Gastroesophageal sphincter (tissue), 4 donors: Measurements from ENCODE around the gene GPR142. TPM values are rescaled to one million over a fixed set of nuclear protein-coding genes. Genes with fewer than 3 reads are reported as not detected.

ENCODE experiments used
- ATAC-seq: fragments of 150-250 bp; one replicate; pipeline ENCODE4 v1.9.1; 2016; ENCODE audit warnings: mild to moderate bottlenecking, moderate library complexity
- H3K27ac ChIP-seq, 4 donors: fragments of 200-600 bp; sonication (generic) in 3 of 4; 1 replicate in 3 of 4; 2 replicates in 1 of 4; pipeline ENCODE4 v1.5.1; 2016 to 2019
- H3K27me3 ChIP-seq: fragments of 200-600 bp; sonication (generic); one replicate; pipeline ENCODE4 v1.5.1; 2019
- H3K36me3 ChIP-seq, 2 donors: fragments of 200-600 bp; sonication (generic); one replicate each; pipeline ENCODE4 v1.5.1; 2019; ENCODE audit warnings: control low read depth in 1 of 2
- H3K4me1 ChIP-seq, 3 donors: fragments of 200-600 bp; sonication (generic); 1 replicate in 2 of 3; 2 replicates in 1 of 3; pipeline ENCODE4 v1.5.1; 2016 to 2019; ENCODE audit warnings: control low read depth in 2 of 3
- H3K4me3 ChIP-seq, 2 donors: fragments of 200-600 bp; sonication (generic); one replicate each; pipeline ENCODE4 v1.5.1; 2019; ENCODE audit warnings: mild to moderate bottlenecking in 1 of 2, moderate library complexity in 1 of 2
- H3K9me3 ChIP-seq, 3 donors: fragments of 200-600 bp; sonication (generic); one replicate each; pipeline ENCODE4 v1.5.1; 2017 to 2019; ENCODE audit warnings: control low read depth in 2 of 3
- CTCF ChIP-seq, 4 experiments: fragments of 200-600 bp in 2 of 4; fragments of 450-650 bp in 2 of 4; sonication (generic) in 1 of 4; IDR thresholded peaks; one replicate each; pipeline ENCODE4 v1.5.1; 2017 to 2019; ENCODE audit warnings: antibody characterized with exemption in 4 of 4, mild to moderate bottlenecking in 2 of 4, moderate library complexity in 2 of 4
- EP300 ChIP-seq: sonication (generic); formaldehyde crosslinking; IDR thresholded peaks from one replicate; pipeline ENCODE4 v1.6.1; 2017; ENCODE audit warnings: antibody characterized with exemption, mild to moderate bottlenecking
- POLR2A ChIP-seq, 2 donors: fragments of 450-650 bp; IDR thresholded peaks; one replicate each; pipeline ENCODE4 v1.6.1; 2017; ENCODE audit warnings: antibody characterized with exemption in 2 of 2, mild to moderate bottlenecking in 2 of 2, moderate library complexity in 1 of 2
- POLR2AphosphoS5 ChIP-seq: sonication (generic); formaldehyde crosslinking; IDR thresholded peaks from one replicate; pipeline ENCODE4 v1.6.1; 2017; ENCODE audit warnings: antibody characterized with exemption
- WGBS, 2 donors: methylation state at CpG; one replicate each; pipeline ENCODE4 v1.1.5; 2018; ENCODE audit warnings: low coverage in 1 of 2; 5-methylcytosine and 5-hydroxymethylcytosine counted together
- total RNA-seq, 4 donors: library from RNA; depleted of rRNA; stranded (reverse); fragments of >200 nt; gene quantifications; one replicate each; pipeline ENCODE4 v1.1.0, GENCODE V29; 2016

The GPR142 gene
- total RNA-seq, 4 donors from 2014 or later: 1.1 TPM; not detected in 3

GRCh38 chr17:74408262-74408661 is 41.0 kb downstream of the GPR142 start:
- H3K36me3 ChIP-seq: no peaks in the 10 kb centered on the region
- no peaks in the 10 kb centered on the region for H3K4me1 ChIP-seq
- no peaks in the 10 kb centered on the region for H3K9me3 ChIP-seq
- no peak for TF ChIP-seq EP300
- TF ChIP-seq POLR2A (IDR thresholded peaks at IDR 0.05): no peak
- TF ChIP-seq POLR2AphosphoS5: no peak
- TF ChIP-seq CTCF (IDR thresholded peaks at IDR 0.05): no peak
- no peak for ATAC-seq
- H3K27ac ChIP-seq: no peak overlapping the region
- H3K4me3 ChIP-seq: no peak overlapping the region
- peaks cover 23% of the 10 kb centered on the region for H3K27me3 ChIP-seq
- WGBS, 2 donors: 71 to 100% methylated on average over 1 to 3 of the region's 3 CpGs

- no peak overlapping the region for H3K27ac ChIP-seq
- H3K36me3 ChIP-seq: no peaks in the 10 kb centered on the region
- H3K9me3 ChIP-seq: no peaks in the 10 kb centered on the region
- peaks cover 23% of the 10 kb centered on the region for H3K27me3 ChIP-seq
- H3K4me1 ChIP-seq: no peaks in the 10 kb centered on the region
- no peak for TF ChIP-seq POLR2AphosphoS5
- no peak for ATAC-seq
- WGBS, 2 donors: 55 to 65% methylated on average over 4 of the region's 4 CpGs
- no peak overlapping the region for H3K4me3 ChIP-seq
Observed at GRCh38 chr17:74408815-74409214, 41.5 kb downstream of the GPR142 start.

GRCh38 chr17:74410001-74410443 is 42.7 kb downstream of the GPR142 start:
- no peak overlapping the region for H3K4me3 ChIP-seq
- no peaks in the 10 kb centered on the region for H3K9me3 ChIP-seq
- 67% methylated on average over 1 of the region's 4 CpGs; no CpG with 5 or more reads in 1 of the 2 donors for WGBS, 2 donors
- no peaks in the 10 kb centered on the region for H3K4me1 ChIP-seq
- no peak for ATAC-seq
- TF ChIP-seq POLR2A (IDR thresholded peaks at IDR 0.05): no peak
- TF ChIP-seq EP300: no peak
- no peak for TF ChIP-seq CTCF (IDR thresholded peaks at IDR 0.05)
- TF ChIP-seq POLR2AphosphoS5: no peak
- H3K36me3 ChIP-seq: no peaks in the 10 kb centered on the region
- peaks cover 11% of the 10 kb centered on the region for H3K27me3 ChIP-seq
- H3K27ac ChIP-seq: no peak overlapping the region

- Histone ChIP-seq H3K27me3 (no peaks in the 10 kb centered on the region), H3K36me3 (no peaks in the 10 kb centered on the region), H3K4me1 (no peaks in the 10 kb centered on the region), H3K27ac (no peak overlapping the region), H3K4me3 (no peak overlapping the region), H3K9me3 (no peaks in the 10 kb centered on the region)
- ATAC-seq: no peak
- 75 to 92% methylated on average over 1 to 8 of the region's 8 CpGs for WGBS, 2 donors
- no peak for TF ChIP-seq CTCF (IDR thresholded peaks at IDR 0.05)
- TF ChIP-seq POLR2A (IDR thresholded peaks at IDR 0.05): no peak
- no peak for TF ChIP-seq POLR2AphosphoS5
Observed at GRCh38 chr17:74412581-74412980, 45.3 kb downstream of the GPR142 start.

GRCh38 chr17:74413491-74413890 is 46.2 kb downstream of the GPR142 start:
- Histone ChIP-seq H3K27me3 (no peaks in the 10 kb centered on the region), H3K27ac (no peak overlapping the region), H3K4me3 (no peak overlapping the region), H3K9me3 (no peaks in the 10 kb centered on the region), H3K36me3 (no peaks in the 10 kb centered on the region), H3K4me1 (no peaks in the 10 kb centered on the region)
- 76 to 100% methylated on average over 1 to 5 of the region's 7 CpGs for whole genome bisulfite sequencing, 2 donors
- ATAC-seq: no peak
- TF ChIP-seq POLR2AphosphoS5: no peak
- no peak for TF ChIP-seq CTCF (IDR thresholded peaks at IDR 0.05)
- no peak for TF ChIP-seq EP300
- TF ChIP-seq POLR2A (IDR thresholded peaks at IDR 0.05): no peak
